Sciatic nerve (tissue), 2 donors: Measurements from ENCODE around the gene NOL4L. TPM values are rescaled to one million over a fixed set of nuclear protein-coding genes. Genes with fewer than 3 reads are reported as not detected.
"Not testable (repeated sequence)": the region's sequence is repeated elsewhere in the genome, so short reads cannot be mapped to it uniquely, and the experiment has no call there.

ENCODE experiments used
- ATAC-seq: fragments of 200-7000 bp; cut with Tn5 transposase; one replicate; pipeline ENCODE4 v1.9.1; 2020; ENCODE audit warnings: mild to moderate bottlenecking, moderate library complexity
- DNase-seq: peaks from one replicate; pipeline ENCODE4 v3.0.0-alpha.2; 2020; ENCODE audit warnings: low spot score
- intact Hi-C: fragments of 100-400 bp; cut with DNase I; formaldehyde crosslinking; loops from one replicate; pipeline ENCODE4 v1.14.2; 2022
- total RNA-seq: library from RNA; stranded (reverse); fragmentation: NEBNext Ultra II Directional; extraction: Animal tissue kit (Norgen Biotek cat#: 25700); gene quantifications from one replicate; pipeline ENCODE4 v1.2.1, GENCODE V29; 2021
- donor health status: DM: no; HTN: no; CAD: no.
- donor health status: DM: no; HTN: no; CAD: no.

NOL4L gene
- total RNA-seq, 1 donor from 2014 or later: 39.4 TPM

DNA sequence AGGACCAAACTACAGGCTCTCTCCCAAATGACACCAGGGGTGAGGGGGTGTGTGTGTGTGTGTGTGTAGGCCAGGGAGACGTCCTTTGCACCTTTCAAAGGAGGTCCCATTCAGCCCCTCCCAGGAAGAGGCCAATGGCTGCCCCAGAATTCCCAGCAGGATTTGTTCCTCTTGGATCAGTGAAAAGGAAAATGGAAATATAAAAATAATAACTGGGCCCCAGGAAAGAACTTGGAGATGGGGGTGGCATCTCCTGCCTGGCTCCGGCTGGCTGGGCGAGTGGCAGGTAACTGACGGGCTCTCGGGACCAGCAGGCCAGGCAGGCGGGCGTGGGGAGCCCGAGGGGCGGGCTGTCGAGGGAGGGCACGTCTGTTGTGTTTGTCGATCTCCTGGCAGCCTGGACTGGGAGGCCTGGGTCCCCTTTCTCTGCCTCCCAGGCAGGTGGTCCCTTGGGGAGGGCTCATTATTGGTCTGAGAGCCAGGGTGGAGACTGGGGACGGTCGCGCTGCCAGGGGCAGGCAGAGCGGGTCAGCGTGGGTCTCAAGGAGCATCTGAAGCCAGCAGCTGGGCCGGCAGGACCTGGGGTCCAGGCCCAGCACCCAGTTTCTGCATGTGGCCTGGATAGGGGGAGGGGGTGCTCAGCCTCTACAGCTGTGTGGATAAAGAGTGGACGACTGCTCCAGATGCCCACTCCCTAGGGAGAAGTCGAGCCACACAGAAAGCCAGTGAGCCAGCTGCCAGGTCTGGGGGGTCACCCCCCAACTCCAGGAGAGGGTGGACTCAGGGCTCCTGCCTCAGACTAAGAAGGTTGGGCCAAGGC, 3.1 kb downstream of the NOL4L start:
- intact Hi-C loops: loop anchor here (10.0 kb wide), 1 partner anchor 63 kb away; no protein-coding TSS in a partner anchor
- DNase-seq (no peak), ATAC-seq (no peak)

DNA sequence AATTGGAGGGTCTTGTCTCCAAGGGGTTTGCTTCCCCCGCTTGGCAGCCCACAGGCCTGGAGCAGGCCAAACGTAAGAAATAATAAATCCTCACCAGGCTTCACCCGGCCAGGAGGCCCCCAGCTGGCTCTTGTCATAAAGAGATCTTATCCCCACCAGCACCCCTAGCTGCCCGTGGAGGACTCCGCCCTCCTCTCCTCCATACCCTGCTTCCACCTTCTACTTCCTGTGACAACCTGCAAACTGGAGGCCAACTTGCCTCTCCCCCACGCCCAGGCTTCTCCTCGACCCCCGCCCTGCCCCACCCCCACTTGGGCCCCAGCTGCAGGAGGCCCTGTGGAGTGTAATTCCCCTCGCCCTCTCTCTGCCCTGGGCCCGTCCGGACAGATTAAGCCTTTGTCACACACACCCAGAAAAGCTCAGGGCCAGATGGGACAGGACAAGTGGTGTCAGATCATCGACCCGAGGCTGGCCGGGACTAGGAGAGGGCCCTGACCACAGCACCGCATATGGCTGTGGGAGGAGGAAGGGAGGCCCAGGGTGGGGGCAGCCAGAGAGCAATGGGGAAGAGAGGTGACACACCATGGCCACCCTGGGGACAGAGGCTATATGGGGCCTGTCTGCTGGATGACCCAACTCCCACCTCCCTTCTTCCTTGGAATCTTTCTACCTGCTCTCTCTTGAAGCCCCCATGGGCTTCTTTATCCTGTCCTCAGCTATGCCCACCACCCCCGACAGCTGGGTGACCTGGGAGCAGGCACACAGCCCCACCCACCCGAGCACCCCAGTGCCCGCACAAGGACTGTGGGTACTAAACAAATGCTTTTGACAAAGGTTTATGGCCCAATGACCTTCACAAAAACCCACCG, 3.9 kb downstream of the NOL4L start:
- ATAC-seq (peak; percentile 22), DNase-seq (no peak)
- intact Hi-C loops: loop anchor here (10.0 kb wide), 1 partner anchor 64 kb away; no protein-coding TSS in a partner anchor

GRCh38 chr20:32580219-32580969, 4.7 kb downstream of the NOL4L start:
- no peak for DNase-seq
- intact Hi-C loops: loop anchor here (10.0 kb wide), 1 partner anchor 64 kb away; no protein-coding TSS in a partner anchor
- ATAC-seq: no peak

DNA sequence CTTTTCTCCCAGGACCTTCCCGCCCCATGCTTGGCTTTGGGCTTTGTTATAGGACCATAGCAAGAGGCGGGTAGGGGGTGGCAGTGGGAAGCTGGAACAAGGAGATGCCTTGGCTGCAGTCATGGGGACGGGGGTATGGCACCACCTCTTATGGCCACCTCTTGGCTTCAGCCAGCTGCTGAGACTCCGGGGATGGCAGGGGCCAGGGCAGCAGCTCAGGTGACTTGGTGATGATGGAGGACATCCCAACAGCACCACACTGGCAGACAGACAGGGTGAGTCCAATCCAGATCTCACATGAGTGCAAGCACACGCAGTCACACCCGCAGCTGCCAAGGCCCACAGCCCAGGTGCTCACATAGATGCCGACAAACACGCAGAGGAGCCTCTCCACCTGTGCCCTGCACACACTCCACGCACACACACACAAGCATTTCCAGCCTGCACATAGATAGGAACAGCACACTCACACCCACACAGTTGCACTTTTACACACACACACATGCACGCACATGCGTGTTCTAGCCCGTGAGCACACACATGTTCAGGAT, 6.2 kb downstream of the NOL4L start:
- intact Hi-C loops: no loop called here
- DNase-seq (no peak), ATAC-seq (no peak)

DNA sequence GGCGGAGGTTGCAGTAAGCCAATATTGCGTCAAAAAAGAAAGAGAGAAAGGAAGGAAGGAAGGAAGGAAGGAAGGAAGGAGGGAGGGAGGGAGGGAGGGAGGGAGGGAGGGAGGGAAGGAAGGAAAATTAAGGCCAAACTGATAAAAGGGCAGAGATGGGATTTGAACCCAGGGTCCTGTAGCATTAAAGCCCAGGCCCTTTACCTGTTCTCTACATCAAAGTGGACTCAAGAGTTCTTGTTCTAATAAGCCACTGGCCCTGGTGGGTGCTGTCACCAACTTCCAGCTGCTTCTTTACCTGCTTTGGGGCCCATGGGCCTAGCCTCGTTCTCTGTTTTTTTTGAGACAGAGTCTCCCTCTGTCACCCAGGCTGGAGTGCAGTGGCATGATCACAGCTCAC, 7.1 kb downstream of the NOL4L start:
- ATAC-seq, intact Hi-C loops, DNase-seq: not testable (repeated sequence)

GRCh38 chr20:32577657-32578056, 7.5 kb downstream of the NOL4L start:
- ATAC-seq: no peak
- intact Hi-C loops: no loop called here

GRCh38 chr20:32577023-32577422, 8.1 kb downstream of the NOL4L start:
- no peak for DNase-seq
- no peak for ATAC-seq
- intact Hi-C loops: no loop called here

More at GRCh38 chr20:32577657-32578056, 7.5 kb downstream of the NOL4L start:
- DNase-seq: no peak

DNA sequence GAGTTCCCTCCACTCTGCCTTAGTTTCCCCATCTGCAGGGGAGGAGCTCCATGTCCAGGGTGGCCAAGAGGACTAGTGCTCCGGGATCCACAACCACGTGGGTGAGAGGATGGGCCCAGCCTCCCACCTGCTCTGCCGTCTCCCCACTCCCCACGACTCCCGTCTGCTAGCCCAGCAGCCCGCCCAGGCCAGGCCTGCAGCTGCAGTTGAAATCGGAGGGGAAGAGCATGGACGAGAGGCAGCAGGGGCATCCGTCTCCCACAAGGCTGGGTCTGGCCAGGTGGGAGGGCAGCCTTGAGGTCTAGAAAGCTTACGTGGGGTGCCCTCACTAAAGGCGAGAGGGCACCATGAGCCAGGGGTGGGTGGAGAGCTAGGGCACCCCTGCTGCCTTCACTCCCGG, 8.6 kb downstream of the NOL4L start:
- intact Hi-C loops: no loop called here
- DNase-seq (no peak), ATAC-seq (no peak)

DNA sequence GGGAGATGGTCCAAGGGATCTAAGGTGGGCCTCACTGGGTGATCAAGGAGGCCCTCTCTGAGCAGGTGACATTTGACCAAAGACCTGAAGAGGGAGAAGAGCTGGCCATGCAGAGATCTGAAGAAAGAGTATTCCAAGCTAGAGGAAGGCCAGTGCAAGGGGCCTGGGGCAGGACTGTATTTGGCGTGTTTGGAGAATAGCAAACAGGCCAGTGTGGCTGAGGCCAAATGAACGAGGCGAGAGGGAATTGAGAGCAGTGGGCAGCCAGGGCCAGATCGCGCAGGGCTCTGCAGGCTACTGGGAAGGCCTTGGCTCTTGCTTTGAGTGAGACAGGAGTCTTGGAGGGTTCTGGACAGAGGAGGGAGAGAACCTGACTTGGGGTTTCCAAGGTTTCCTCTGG, 9.3 kb downstream of the NOL4L start:
- ATAC-seq: no peak
- DNase-seq: no peak
- intact Hi-C loops: no loop called here

GRCh38 chr20:32575227-32575581, 9.9 kb downstream of the NOL4L start:
- ATAC-seq (no peak), DNase-seq (no peak)
- intact Hi-C loops: no loop called here

GRCh38 chr20:32574296-32575226, 10.6 kb downstream of the NOL4L start:
- intact Hi-C loops: no loop called here
- DNase-seq: no peak
- ATAC-seq: peak; percentile 42

- intact Hi-C loops: no loop called here
- DNase-seq (no peak), ATAC-seq (no peak)
Measured at GRCh38 chr20:32573167-32573851, 11.8 kb downstream of the NOL4L start.

GRCh38 chr20:32572271-32572968, 12.7 kb downstream of the NOL4L start:
- DNase-seq: no peak
- no peak for ATAC-seq
- intact Hi-C loops: no loop called here

DNA sequence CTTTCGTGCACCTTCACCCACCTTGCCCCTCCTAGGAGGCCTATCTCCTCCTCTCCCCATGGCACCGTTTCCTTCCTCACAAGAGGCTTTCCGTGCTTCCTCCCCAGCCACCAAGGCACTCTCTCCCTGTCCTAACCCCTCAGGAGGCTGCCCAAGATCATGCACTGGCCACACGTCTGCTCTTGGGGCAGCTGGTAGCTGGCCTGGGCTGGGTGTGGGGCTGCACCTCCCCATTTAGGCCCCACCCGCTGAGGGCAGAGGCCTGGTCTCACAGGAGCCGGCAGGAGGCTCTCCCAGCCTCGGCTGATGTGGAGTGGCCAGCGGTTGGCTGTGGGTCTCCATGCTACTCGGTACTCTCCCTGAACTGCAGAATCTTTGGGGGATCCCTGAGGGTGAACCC, 13.6 kb downstream of the NOL4L start:
- no peak for DNase-seq
- ATAC-seq: no peak
- intact Hi-C loops: no loop called here

GRCh38 chr20:32570401-32571190, 14.5 kb downstream of the NOL4L start:
- intact Hi-C loops: no loop called here

More at GRCh38 chr20:32570401-32571190, 14.5 kb downstream of the NOL4L start:
- DNase-seq: no peak
- peak; percentile 13 for ATAC-seq
